Endothelial cell of umbilical vein (primary cell): Measurements from ENCODE around the gene SCO2.

Experiments
- CTCF ChIP-seq, 2 donors: IDR thresholded peaks; 1 replicate in 1 of 2; 2 replicates in 1 of 2; pipeline ENCODE4 v1.5.1; 2011; ENCODE audit warnings: low read length in 2 of 2, mild to moderate bottlenecking in 2 of 2, moderate library complexity in 2 of 2, control low read depth in 1 of 2, inconsistent platforms in 1 of 2, low read depth in 1 of 2; ENCODE audit not compliant: insufficient read depth in 1 of 2; ENCODE audit errors: extremely low read depth in 1 of 2
- EZH2 ChIP-seq: IDR thresholded peaks from 2 replicates; pipeline ENCODE4 v1.6.1; 2012; ENCODE audit warnings: borderline replicate concordance, low read depth, mild to moderate bottlenecking, moderate library complexity, low read length, inconsistent platforms; ENCODE audit not compliant: severe bottlenecking
- MYC ChIP-seq: IDR thresholded peaks from one replicate; pipeline ENCODE4 v1.6.1; 2011; ENCODE audit warnings: mild to moderate bottlenecking, low read depth, low read length
- POLR2A ChIP-seq: IDR thresholded peaks from 2 replicates; pipeline ENCODE4 v1.6.1; 2012; ENCODE audit warnings: low read depth, mild to moderate bottlenecking, control low read depth, low read length
- POLR2AphosphoS5 ChIP-seq: IDR thresholded peaks from 2 replicates; pipeline ENCODE4 v1.6.1; 2012; ENCODE audit warnings: low read depth, mild to moderate bottlenecking, control low read depth, low read length, moderate library complexity; ENCODE audit not compliant: insufficient read depth

GRCh38 chr22:50502628-50503474 is 22.5 kb downstream of the SCO2 start:
- TF ChIP-seq EZH2 (no peak), CTCF (IDR thresholded peaks at IDR 0.05; ENCODE audit: extremely low read depth in 1 of 2, insufficient read depth in 1 of 2, low read depth in 1 of 2, low read length in 2 of 2) (no peak), POLR2A (no peak), POLR2AphosphoS5 (no peak), MYC (no peak)
